ENCODE data around the gene MTARC1.

- TF ChIP-seq CTCF (IDR thresholded peaks at IDR 0.05) = no peak
- no peak for TF ChIP-seq POLR2A (IDR thresholded peaks at IDR 0.05)
Measured at GRCh38 chr1:220809187-220809550, 22.5 kb downstream of the MTARC1 start.

Measured in heart left ventricle (tissue), 13 donors.